Ishikawa (cell line): ENCODE measurements around the gene RARA.

Experiments
- CEBPB ChIP-seq: IDR thresholded peaks from 2 replicates; pipeline ENCODE4 v1.6.1; 2012
- CREB1 ChIP-seq: IDR thresholded peaks from 2 replicates; pipeline ENCODE4 v1.6.1; 2012; ENCODE audit warnings: low read depth
- EGR1 ChIP-seq: IDR thresholded peaks from 2 replicates; pipeline ENCODE4 v1.6.1; 2012
- EP300 ChIP-seq: IDR thresholded peaks from 2 replicates; pipeline ENCODE4 v1.6.1; 2012; ENCODE audit warnings: borderline replicate concordance
- FOXM1 ChIP-seq: IDR thresholded peaks from 2 replicates; pipeline ENCODE4 v1.6.1; 2012; ENCODE audit warnings: low read depth, borderline replicate concordance
- NFIC ChIP-seq: IDR thresholded peaks from 2 replicates; pipeline ENCODE4 v1.6.1; 2012
- RAD21 ChIP-seq: IDR thresholded peaks from 2 replicates; pipeline ENCODE4 v1.6.1; 2012; ENCODE audit warnings: low read depth
- TAF1 ChIP-seq: IDR thresholded peaks from 2 replicates; pipeline ENCODE4 v1.6.1; 2012; ENCODE audit warnings: low read depth, mild to moderate bottlenecking
- TCF12 ChIP-seq: IDR thresholded peaks from 2 replicates; pipeline ENCODE4 v1.6.1; 2012; ENCODE audit warnings: low read depth
- TEAD4 ChIP-seq: IDR thresholded peaks from 2 replicates; pipeline ENCODE4 v1.6.1; 2012
- YY1 ChIP-seq: IDR thresholded peaks from 2 replicates; pipeline ENCODE4 v1.6.1; 2012; ENCODE audit warnings: low read depth
- ZBTB7A ChIP-seq: IDR thresholded peaks from 2 replicates; pipeline ENCODE4 v1.6.1; 2012; ENCODE audit warnings: low read depth
- TF ChIP-seq, protein P1 (sequence below): IDR thresholded peaks from 2 replicates; pipeline ENCODE4 v1.6.1; 2012
- TF ChIP-seq, protein P2 (sequence below): IDR thresholded peaks from 2 replicates; pipeline ENCODE4 v1.6.1; 2012; ENCODE audit warnings: low read depth, mild to moderate bottlenecking
- TF ChIP-seq, protein P3 (sequence below): IDR thresholded peaks from 2 replicates; pipeline ENCODE4 v1.6.1; 2012

RARA gene

DNA sequence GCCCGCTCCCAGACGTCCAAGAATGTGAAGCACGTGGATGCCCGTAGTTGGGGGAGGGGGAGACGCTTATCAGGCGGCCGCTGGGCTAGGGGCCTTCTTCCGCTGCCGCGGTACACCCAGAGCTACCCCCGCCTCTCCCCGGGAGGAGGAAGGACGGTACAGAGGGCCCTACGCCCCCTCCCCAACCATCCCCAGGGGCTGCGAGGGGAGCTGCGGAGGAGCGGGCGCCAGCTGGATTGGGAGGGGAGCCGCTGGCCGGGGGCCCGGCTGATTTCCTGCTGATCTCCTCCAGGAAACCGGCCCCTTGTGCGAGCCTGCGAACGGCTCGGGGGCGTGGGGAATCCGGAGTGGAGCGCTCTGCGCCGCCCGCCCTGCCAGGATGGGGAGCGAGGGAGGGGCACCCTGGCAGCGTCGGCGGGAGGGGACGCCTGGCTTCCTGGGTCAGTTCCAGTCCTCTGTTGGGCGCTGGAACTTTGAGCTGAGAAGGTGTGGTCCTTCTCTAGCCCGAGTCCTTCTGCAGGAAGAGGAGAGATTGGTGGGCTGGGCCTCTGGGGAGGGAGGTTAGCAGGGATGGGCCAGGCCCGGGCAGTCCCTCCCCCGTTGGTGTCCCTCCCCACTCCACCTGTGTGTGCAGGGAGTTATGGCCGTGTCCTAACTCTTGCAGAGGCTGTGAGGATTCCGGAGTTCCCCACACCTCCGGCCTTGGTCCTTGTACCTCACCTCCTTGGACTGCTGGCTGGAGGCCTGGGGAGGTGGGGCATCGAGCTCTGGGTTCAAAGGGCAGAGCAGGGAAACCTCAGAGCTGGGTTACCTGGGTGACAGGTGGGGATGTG lies 36.4 kb downstream of the RARA start:
- TF ChIP-seq TEAD4 (peak; percentile 90), EGR1 (peak; percentile 27; the same call in 1 of the 2 replicates), ZBTB7A (peak; percentile 92), YY1 (no peak; the same call in 1 of the 2 replicates), NFIC (peak; percentile 50; the same call in 1 of the 2 replicates), TCF12 (peak; percentile 63; the same call in 1 of the 2 replicates), EP300 (peak; percentile 50; the same call in 1 of the 2 replicates), FOXM1 (0 out of 2 replicates have a peak, but pooled peaks have one; percentile 28), TAF1 (peak; percentile 45), CEBPB (no peak), RAD21 (0 out of 2 replicates have a peak, but pooled peaks have one; percentile 1), CREB1 (no peak)
- TF ChIP-seq, protein P1, sequence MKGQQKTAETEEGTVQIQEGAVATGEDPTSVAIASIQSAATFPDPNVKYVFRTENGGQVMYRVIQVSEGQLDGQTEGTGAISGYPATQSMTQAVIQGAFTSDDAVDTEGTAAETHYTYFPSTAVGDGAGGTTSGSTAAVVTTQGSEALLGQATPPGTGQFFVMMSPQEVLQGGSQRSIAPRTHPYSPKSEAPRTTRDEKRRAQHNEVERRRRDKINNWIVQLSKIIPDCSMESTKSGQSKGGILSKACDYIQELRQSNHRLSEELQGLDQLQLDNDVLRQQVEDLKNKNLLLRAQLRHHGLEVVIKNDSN = no peak
- TF ChIP-seq, protein P2, sequence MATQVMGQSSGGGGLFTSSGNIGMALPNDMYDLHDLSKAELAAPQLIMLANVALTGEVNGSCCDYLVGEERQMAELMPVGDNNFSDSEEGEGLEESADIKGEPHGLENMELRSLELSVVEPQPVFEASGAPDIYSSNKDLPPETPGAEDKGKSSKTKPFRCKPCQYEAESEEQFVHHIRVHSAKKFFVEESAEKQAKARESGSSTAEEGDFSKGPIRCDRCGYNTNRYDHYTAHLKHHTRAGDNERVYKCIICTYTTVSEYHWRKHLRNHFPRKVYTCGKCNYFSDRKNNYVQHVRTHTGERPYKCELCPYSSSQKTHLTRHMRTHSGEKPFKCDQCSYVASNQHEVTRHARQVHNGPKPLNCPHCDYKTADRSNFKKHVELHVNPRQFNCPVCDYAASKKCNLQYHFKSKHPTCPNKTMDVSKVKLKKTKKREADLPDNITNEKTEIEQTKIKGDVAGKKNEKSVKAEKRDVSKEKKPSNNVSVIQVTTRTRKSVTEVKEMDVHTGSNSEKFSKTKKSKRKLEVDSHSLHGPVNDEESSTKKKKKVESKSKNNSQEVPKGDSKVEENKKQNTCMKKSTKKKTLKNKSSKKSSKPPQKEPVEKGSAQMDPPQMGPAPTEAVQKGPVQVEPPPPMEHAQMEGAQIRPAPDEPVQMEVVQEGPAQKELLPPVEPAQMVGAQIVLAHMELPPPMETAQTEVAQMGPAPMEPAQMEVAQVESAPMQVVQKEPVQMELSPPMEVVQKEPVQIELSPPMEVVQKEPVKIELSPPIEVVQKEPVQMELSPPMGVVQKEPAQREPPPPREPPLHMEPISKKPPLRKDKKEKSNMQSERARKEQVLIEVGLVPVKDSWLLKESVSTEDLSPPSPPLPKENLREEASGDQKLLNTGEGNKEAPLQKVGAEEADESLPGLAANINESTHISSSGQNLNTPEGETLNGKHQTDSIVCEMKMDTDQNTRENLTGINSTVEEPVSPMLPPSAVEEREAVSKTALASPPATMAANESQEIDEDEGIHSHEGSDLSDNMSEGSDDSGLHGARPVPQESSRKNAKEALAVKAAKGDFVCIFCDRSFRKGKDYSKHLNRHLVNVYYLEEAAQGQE = no peak
- TF ChIP-seq, protein P3, sequence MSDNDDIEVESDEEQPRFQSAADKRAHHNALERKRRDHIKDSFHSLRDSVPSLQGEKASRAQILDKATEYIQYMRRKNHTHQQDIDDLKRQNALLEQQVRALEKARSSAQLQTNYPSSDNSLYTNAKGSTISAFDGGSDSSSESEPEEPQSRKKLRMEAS = peak; percentile 95

DNA sequence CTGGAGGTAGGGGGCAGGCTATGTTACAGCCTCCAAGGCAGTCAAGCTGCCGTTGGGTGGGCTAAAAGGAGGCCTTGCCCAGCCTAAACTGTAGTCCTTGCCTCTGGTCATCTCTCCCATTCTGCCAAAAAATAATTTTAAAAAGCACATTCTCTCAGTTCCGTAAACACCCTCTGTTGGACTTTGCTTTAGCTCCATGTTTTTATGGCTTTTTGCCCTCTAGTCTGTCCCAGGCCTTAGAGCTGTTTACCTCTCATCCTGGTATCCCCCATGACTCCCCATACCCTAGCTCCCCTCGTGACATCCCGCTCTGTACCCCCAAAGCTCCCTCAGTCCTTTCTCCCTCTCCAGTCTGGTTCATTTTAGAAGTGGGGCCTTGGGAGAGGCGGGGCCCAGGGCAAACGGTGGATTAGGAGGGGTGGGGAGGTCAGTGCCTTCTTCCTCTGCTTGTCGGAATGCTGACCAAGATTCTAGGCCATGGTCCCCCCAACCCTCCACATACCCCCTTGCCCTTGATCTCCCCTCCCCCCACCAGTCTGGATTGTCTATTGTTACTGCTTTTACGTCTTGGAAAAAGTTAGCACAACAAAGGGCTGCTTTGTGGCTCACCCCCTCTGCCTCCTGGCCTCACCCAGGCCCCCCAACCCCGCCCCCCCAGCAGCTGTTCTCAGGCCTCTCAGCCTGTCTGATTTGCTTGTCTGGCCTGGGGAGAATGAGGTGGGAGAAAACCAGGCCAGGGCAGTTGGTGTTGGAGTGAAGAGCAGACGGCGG lies 37.2 kb downstream of the RARA start:
- TF ChIP-seq CEBPB = no peak
- TF ChIP-seq TEAD4 = no peak
- TF ChIP-seq CREB1 = no peak
- TF ChIP-seq, protein P3 = no peak
- no peak for TF ChIP-seq ZBTB7A
- TF ChIP-seq RAD21 = no peak
- TF ChIP-seq EP300 = no peak
- TF ChIP-seq NFIC = no peak
- TF ChIP-seq, protein P1 = no peak
- TF ChIP-seq EGR1 = no peak
- TF ChIP-seq TAF1 = no peak
- no peak for TF ChIP-seq TCF12
- no peak for TF ChIP-seq FOXM1
- TF ChIP-seq YY1 = no peak
- TF ChIP-seq, protein P2 = no peak

DNA sequence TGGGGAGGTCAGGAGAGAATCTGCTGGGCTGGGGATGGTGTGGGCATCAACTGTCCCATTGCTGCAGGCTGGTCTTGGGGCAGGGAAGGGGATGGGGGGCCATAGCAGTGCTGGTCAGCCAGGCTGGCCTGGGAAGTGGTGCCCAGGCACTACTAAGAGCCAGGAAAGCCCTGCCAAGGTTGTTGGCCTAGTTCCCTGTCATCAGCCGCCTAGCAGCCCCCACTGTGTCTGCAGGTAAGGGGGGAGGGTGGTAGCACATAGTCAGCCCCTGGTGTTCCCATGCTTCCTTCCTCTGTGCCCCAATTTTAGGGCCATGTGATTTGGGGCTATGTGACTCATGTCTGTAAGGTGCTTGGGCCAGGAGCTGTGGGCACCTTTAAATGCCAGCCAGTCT lies 37.8 kb downstream of the RARA start:
- TF ChIP-seq TEAD4 (no peak), TCF12 (no peak), EP300 (no peak), ZBTB7A (no peak), YY1 (no peak), FOXM1 (no peak), NFIC (no peak), EGR1 (no peak), CREB1 (no peak), RAD21 (no peak), CEBPB (no peak), TAF1 (no peak)
- TF ChIP-seq, protein P3 = no peak
- TF ChIP-seq, protein P1 = no peak
- TF ChIP-seq, protein P2 = no peak
